T-cell (primary cell): ENCODE results near the gene HBM. TPM values are rescaled to one million over a fixed set of nuclear protein-coding genes. Genes with fewer than 3 reads are reported as not detected.

Experiments
- ATAC-seq, 4 experiments: fragments of 200-7000 bp in 3 of 4; fragments of 150-1000 bp in 1 of 4; cut with Tn5 transposase; replicated peaks in 1 of 4; 1 replicate in 3 of 4; 2 replicates in 1 of 4; pipeline ENCODE4 v1.10.0; 2021; ENCODE audit warnings: moderate library complexity in 3 of 4, mild to moderate bottlenecking in 2 of 4, moderate number of reproducible peaks in 1 of 4
- CTCF ChIA-PET, 2 donors: fragments of 300-600 bp; sonication (Branson Sonifier 250); formaldehyde crosslinking; loops; one replicate each; lab custom pipeline; 2022; ENCODE audit warnings: antibody characterized with exemption in 2 of 2; lab: Charles Lee
- POLR2A ChIA-PET, 2 donors: fragments of 300-600 bp; sonication (Branson Sonifier 250); formaldehyde crosslinking; loops; one replicate each; lab custom pipeline; 2022; ENCODE audit warnings: antibody characterized with exemption in 2 of 2; lab: Charles Lee
- DNase-seq, 35 experiments: peaks; one replicate each; pipeline versions ENCODE4 v3.0.0 to v3.0.0-alpha.2; 2013 to 2023
- H3K27ac ChIP-seq: one replicate; pipeline ENCODE4 v1.5.1; 2013; ENCODE audit warnings: low read length
- H3K27me3 ChIP-seq, 2 experiments: replicated peaks in 1 of 2; 1 replicate in 1 of 2; 2 replicates in 1 of 2; pipeline versions ENCODE4 v1.6.1 to v1.7.0; 2013; ENCODE audit warnings: low read length in 1 of 2, mixed read lengths in 1 of 2; ENCODE audit not compliant: control insufficient read depth in 2 of 2, insufficient read depth in 2 of 2; ENCODE audit errors: extremely low read depth in 1 of 2
- H3K36me3 ChIP-seq, 2 donors: 1 replicate in 1 of 2; 2 replicates in 1 of 2; pipeline versions ENCODE4 v1.6.1 to v1.7.0; 2013; ENCODE audit warnings: low read length in 1 of 2; ENCODE audit not compliant: control insufficient read depth in 2 of 2, insufficient read depth in 1 of 2; ENCODE audit errors: extremely low read depth in 1 of 2
- H3K4me1 ChIP-seq, 2 experiments: 1 replicate in 1 of 2; 2 replicates in 1 of 2; pipeline versions ENCODE4 v1.6.1 to v1.7.0; 2013; ENCODE audit warnings: low read length in 2 of 2, mixed read lengths in 1 of 2; ENCODE audit not compliant: insufficient read depth in 2 of 2, control insufficient read depth in 1 of 2; ENCODE audit errors: extremely low read depth in 1 of 2
- H3K4me3 ChIP-seq, 2 donors: 1 replicate in 1 of 2; 2 replicates in 1 of 2; pipeline versions ENCODE4 v1.5.1 to v1.7.0; 2013; ENCODE audit warnings: mild to moderate bottlenecking in 2 of 2, low read length in 1 of 2, moderate library complexity in 1 of 2; ENCODE audit not compliant: control insufficient read depth in 1 of 2; ENCODE audit errors: extremely low read depth in 1 of 2
- H3K9me3 ChIP-seq: 2 replicates; pipeline ENCODE4 v1.7.0; 2013
- H3K27ac Mint-ChIP-seq, 2 donors: one replicate each; pipeline ENCODE4 v1.8.0; 2020 to 2021; ENCODE audit warnings: mild to moderate bottlenecking in 2 of 2, mixed read lengths in 2 of 2
- H3K27me3 Mint-ChIP-seq, 2 donors: one replicate each; pipeline ENCODE4 v1.8.0; 2021 to 2022; ENCODE audit warnings: mixed read lengths in 2 of 2
- H3K36me3 Mint-ChIP-seq: one replicate; pipeline ENCODE4 v1.8.0; 2021; ENCODE audit warnings: mixed read lengths
- H3K4me1 Mint-ChIP-seq, 3 donors: one replicate each; pipeline ENCODE4 v1.8.0; 2020 to 2022; ENCODE audit warnings: mixed read lengths in 3 of 3, mild to moderate bottlenecking in 1 of 3
- H3K4me3 Mint-ChIP-seq, 3 donors: one replicate each; pipeline ENCODE4 v1.8.0; 2020 to 2022; ENCODE audit warnings: mild to moderate bottlenecking in 3 of 3, mixed read lengths in 3 of 3, moderate library complexity in 3 of 3
- H3K9me3 Mint-ChIP-seq, 3 donors: one replicate each; pipeline ENCODE4 v1.8.0; 2020 to 2022; ENCODE audit warnings: mixed read lengths in 3 of 3
- WGBS: methylation state at CpG from one replicate; pipeline ENCODE4 v1.1.5; 2013; ENCODE audit warnings: missing lambda C conversion rate; ENCODE audit not compliant: insufficient coverage; 5-methylcytosine and 5-hydroxymethylcytosine counted together
- total RNA-seq, 35 experiments: library from RNA in 6 of 35; stranded (reverse) in 6 of 35; fragments of 120-200 nt in 1 of 35; gene quantifications; one replicate each; pipeline versions ENCODE4 v1.2.1 to v1.2.4 and lab custom pipeline; 2013 to 2026

The HBM gene
- total RNA-seq, 5 donors from 2014 or later (not counting 1 experiment from before 2014, with no cell fraction given), result not detected

DNA sequence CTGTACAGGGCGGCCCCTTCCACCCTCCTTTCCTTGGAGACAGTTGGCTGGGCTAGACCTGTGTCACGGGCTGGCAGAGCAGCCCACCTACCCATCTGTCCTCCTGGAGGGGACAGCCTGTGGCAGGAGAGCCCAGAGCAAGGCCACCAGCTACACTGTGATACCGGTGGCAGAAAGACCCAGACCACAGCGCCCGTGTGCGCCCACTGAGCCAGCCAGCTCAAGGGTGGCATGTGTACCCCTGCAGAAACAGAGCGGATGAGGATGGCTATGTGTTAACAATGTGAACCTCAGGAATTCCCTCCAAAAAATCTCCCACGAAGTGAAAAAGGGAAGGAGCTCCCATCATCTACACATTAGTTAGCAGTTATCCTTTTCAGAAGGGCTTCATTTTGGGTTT is 21.6 kb downstream of the HBM start:
- no peaks in the 10 kb centered on the region for H3K27me3 Mint-ChIP-seq
- no peaks in the 10 kb centered on the region for H3K9me3 ChIP-seq
- no peaks in the 10 kb centered on the region for H3K27me3 ChIP-seq
- 98% methylated on average over 6 of the region's 8 CpGs for WGBS
- peaks cover 7 to 48% of the 10 kb centered on the region in 2 donors for H3K36me3 ChIP-seq
- H3K27ac Mint-ChIP-seq, result no peak overlapping the region
- POLR2A ChIA-PET, result no interaction called here
- no peak overlapping the region for H3K4me3 Mint-ChIP-seq
- H3K4me1 ChIP-seq, result peaks cover 0 to 2% of the 10 kb centered on the region in 2 experiments
- ATAC-seq (no peak), DNase-seq (no peak)
- H3K4me3 ChIP-seq, result no peak overlapping the region
- H3K36me3 Mint-ChIP-seq, result peaks cover 34% of the 10 kb centered on the region
- H3K27ac ChIP-seq, result no peak overlapping the region
- H3K9me3 Mint-ChIP-seq, result no peaks in the 10 kb centered on the region
- H3K4me1 Mint-ChIP-seq, result peaks cover 0 to 8% (median 4%) of the 10 kb centered on the region in 3 donors
- CTCF ChIA-PET, result interaction anchor here in 1 of 2 donors (0.5 kb wide), 1 partner anchor 81 kb away, joined by 7 read pairs; no protein-coding TSS in a partner anchor

DNA sequence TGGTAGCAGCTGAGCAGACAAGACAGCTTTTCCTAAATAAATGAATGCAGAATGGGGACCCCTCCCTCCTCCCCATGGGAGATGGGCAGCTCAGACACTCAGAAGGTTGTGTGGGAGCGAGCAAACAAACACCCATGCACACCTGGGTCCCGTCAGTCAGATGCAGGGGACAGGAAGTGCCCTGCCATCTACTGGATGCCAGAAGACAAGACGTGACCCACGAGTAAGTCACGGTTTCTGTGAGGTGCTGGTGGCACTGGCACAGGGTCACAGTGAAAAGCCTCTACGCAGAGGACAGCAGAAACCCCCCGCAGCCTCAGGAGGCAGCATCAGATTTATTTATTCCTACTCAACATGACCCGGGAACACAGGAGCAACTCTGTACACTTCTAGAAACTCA is 22.9 kb downstream of the HBM start:
- Histone ChIP-seq H3K4me1 (peaks cover 0 to 2% of the 10 kb centered on the region in 2 experiments), H3K9me3 (no peaks in the 10 kb centered on the region), H3K36me3 (peaks cover 7 to 60% of the 10 kb centered on the region in 2 donors), H3K27ac (no peak overlapping the region), H3K4me3 (no peak overlapping the region), H3K27me3 (no peaks in the 10 kb centered on the region)
- no peaks in the 10 kb centered on the region for H3K27me3 Mint-ChIP-seq
- H3K9me3 Mint-ChIP-seq, result no peaks in the 10 kb centered on the region
- DNase-seq (peak in 21 of 35 experiments; percentile 9 to 50 (median 26)), ATAC-seq (peak; percentile 74 to 89 (median 82))
- peaks cover 39% of the 10 kb centered on the region for H3K36me3 Mint-ChIP-seq
- ChIA-PET CTCF (interaction anchor here in 1 of 2 donors (0.5 to 1.1 kb wide), 3 partner anchors 8 to 776 kb away, joined by 3 to 7 read pairs (median 4); no protein-coding TSS in a partner anchor), POLR2A (no interaction called here)
- peaks cover 0 to 8% (median 4%) of the 10 kb centered on the region in 3 donors for H3K4me1 Mint-ChIP-seq
- H3K27ac Mint-ChIP-seq, result peak overlapping the region in 1 of 2 donors; percentile 75
- 38% methylated on average over 6 of the region's 8 CpGs for WGBS
- no peak overlapping the region for H3K4me3 Mint-ChIP-seq

DNA sequence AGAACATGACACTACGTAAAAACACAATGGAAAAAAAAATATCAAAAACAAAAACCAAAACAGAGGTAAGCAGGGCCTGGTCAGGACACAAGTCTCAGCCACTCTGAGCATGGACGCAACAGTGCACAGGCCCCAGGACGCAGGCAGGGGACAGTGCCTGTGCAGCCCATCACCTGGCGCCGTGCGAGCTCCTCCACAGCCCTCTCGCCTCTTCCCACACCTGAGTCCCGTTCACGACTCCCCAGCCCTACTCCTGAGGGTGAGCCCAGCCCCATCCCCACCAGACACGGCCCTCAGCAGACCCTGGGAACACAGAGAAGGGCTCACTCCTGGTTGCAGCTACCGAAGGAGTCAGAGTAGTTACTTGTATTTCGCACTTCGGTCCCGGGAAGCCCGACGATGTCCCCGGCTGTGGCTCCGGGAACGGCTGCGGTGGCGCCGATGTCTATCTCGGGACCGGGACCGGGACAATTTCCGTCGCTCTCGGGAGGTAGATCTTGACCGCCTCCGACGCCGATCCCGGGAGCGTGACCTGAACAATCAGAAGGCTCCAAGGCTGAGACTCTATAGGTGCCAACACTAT is 23.9 kb downstream of the HBM start:
- peaks cover 7 to 70% of the 10 kb centered on the region in 2 donors for H3K36me3 ChIP-seq
- no peaks in the 10 kb centered on the region for H3K9me3 Mint-ChIP-seq
- ChIA-PET CTCF (no interaction called here), POLR2A (no interaction called here)
- ATAC-seq (no peak), DNase-seq (no peak)
- H3K27ac ChIP-seq, result no peak overlapping the region
- no peaks in the 10 kb centered on the region for H3K27me3 Mint-ChIP-seq
- peaks cover 0 to 2% of the 10 kb centered on the region in 2 experiments for H3K4me1 ChIP-seq
- no peaks in the 10 kb centered on the region for H3K27me3 ChIP-seq
- H3K27ac Mint-ChIP-seq, result no peak overlapping the region
- 98% methylated on average over 34 of the region's 34 CpGs for WGBS
- no peaks in the 10 kb centered on the region for H3K9me3 ChIP-seq
- H3K4me3 Mint-ChIP-seq, result no peak overlapping the region
- H3K36me3 Mint-ChIP-seq, result peaks cover 45% of the 10 kb centered on the region
- no peak overlapping the region for H3K4me3 ChIP-seq
- peaks cover 0 to 8% (median 4%) of the 10 kb centered on the region in 3 donors for H3K4me1 Mint-ChIP-seq

DNA sequence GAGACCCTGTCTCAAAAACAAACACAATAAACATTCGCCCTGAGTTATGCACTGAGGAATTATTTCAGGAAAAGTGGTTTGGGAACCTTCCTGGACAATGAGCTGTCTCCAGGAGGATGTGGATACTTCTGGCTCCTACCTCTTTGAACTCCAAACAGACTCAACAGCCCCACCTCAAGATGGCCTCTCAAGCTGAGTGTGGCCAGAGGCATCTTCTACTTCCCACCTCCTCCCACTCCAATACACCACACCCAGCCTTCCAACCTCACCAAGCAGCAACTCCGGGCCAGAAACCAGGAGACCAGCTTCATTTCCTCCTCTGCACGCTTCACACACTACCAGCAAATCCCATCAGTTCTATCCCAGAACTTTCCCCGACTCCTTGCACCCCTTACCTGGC is 26.1 kb downstream of the HBM start:
- peaks cover 0 to 2% of the 10 kb centered on the region in 2 experiments for H3K4me1 ChIP-seq
- Mint-ChIP-seq H3K27me3 (no peaks in the 10 kb centered on the region), H3K27ac (no peak overlapping the region), H3K4me3 (no peak overlapping the region), H3K9me3 (no peaks in the 10 kb centered on the region), H3K36me3 (peaks cover 51% of the 10 kb centered on the region), H3K4me1 (peaks cover 0 to 8% (median 4%) of the 10 kb centered on the region in 3 donors)
- ATAC-seq (no peak), DNase-seq (no peak)
- H3K9me3 ChIP-seq, result no peaks in the 10 kb centered on the region
- peaks cover 18 to 85% of the 10 kb centered on the region in 2 donors for H3K36me3 ChIP-seq
- ChIA-PET POLR2A (no interaction called here), CTCF (no interaction called here)
- no peak overlapping the region for H3K4me3 ChIP-seq
- 90% methylated on average over 3 of the region's 4 CpGs for WGBS
- H3K27me3 ChIP-seq, result no peaks in the 10 kb centered on the region
- no peak overlapping the region for H3K27ac ChIP-seq

DNA sequence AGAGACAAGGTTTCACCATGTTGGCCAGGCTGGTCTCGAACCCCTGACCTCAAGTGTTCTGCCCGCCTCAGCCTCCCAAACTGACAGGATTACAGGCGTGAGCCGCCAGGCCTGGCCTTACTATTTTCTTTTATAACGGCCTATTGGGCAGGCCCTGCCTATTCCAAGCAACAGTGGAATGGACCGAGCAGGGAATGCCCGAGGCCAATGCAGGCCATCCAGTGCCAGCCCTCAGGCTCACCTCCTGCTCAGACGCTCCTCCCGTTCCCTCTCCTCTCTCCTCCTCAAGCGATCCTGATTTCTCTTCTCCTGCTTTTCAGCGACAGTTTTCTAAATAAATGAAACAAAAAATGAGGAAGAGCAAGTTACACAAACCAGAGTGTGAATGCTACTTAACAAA is 26.9 kb downstream of the HBM start:
- no peak overlapping the region for H3K27ac Mint-ChIP-seq

DNA sequence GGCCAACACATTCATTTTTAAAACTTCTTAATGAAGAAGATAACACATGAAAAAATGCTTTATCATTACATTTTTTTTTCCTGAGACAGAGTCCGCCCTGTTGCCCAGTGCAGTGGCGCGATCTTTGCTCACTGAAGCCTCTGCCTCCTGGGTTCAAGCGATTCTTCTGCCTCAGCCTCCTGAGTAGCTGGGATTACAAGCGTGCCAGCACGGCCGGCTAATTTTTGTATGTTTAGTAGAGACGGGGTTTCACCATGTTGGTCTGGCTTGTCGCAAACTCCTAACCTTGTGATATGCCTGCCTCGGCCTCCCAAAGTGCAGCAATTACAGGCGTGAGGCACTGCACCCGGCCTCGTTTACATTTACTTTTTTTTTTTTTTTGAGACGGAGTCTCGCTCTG is 27.7 kb downstream of the HBM start:
- H3K9me3 ChIP-seq, result no peaks in the 10 kb centered on the region
- peaks cover 0 to 8% (median 4%) of the 10 kb centered on the region in 3 donors for H3K4me1 Mint-ChIP-seq
- peaks cover 54% of the 10 kb centered on the region for H3K36me3 Mint-ChIP-seq
- ChIA-PET CTCF (interaction anchor here in 1 of 2 donors (0.7 kb wide), 2 partner anchors 158 to 1145 kb away, joined by 3 to 4 read pairs; no protein-coding TSS in a partner anchor), POLR2A (no interaction called here)
- H3K4me1 ChIP-seq, result peaks cover 0 to 2% of the 10 kb centered on the region in 2 experiments
- DNase-seq, result no peak
- H3K27me3 Mint-ChIP-seq, result no peaks in the 10 kb centered on the region
- ATAC-seq, result no peak
- peaks cover 22 to 90% of the 10 kb centered on the region in 2 donors for H3K36me3 ChIP-seq
- H3K4me3 ChIP-seq, result no peak overlapping the region
- H3K27ac Mint-ChIP-seq, result no peak overlapping the region
- WGBS, result 97% methylated on average over 5 of the region's 15 CpGs
- no peaks in the 10 kb centered on the region for H3K27me3 ChIP-seq
- H3K9me3 Mint-ChIP-seq, result no peaks in the 10 kb centered on the region
- H3K27ac ChIP-seq, result no peak overlapping the region
- no peak overlapping the region for H3K4me3 Mint-ChIP-seq

More for the DNA sequence above, 26.9 kb downstream of the HBM start:
- Histone ChIP-seq H3K36me3 (peaks cover 21 to 87% of the 10 kb centered on the region in 2 donors), H3K4me3 (no peak overlapping the region), H3K27ac (no peak overlapping the region), H3K4me1 (peaks cover 0 to 2% of the 10 kb centered on the region in 2 experiments), H3K27me3 (no peaks in the 10 kb centered on the region), H3K9me3 (no peaks in the 10 kb centered on the region)
- Mint-ChIP-seq H3K9me3 (no peaks in the 10 kb centered on the region), H3K4me1 (peaks cover 0 to 8% (median 4%) of the 10 kb centered on the region in 3 donors), H3K27me3 (no peaks in the 10 kb centered on the region), H3K36me3 (peaks cover 51% of the 10 kb centered on the region), H3K4me3 (no peak overlapping the region)
- POLR2A ChIA-PET, result interaction anchor here in 1 of 2 donors (0.6 kb wide), 1 partner anchor 25 kb away, joined by 3 read pairs; no protein-coding TSS in a partner anchor
- CTCF ChIA-PET, result no interaction called here
- DNase-seq (no peak), ATAC-seq (no peak)
- WGBS, result 98% methylated on average over 7 of the region's 11 CpGs
